ENCODE results near the gene PEX11G.

PEX11G gene

GRCh38 chr19:7492558-7492957, 3.7 kb upstream of the PEX11G start:
- DNase-seq (ENCODE audit: low read depth): no peak

GRCh38 chr19:7492142-7492541, 3.3 kb upstream of the PEX11G start:
- peak; percentile 33 for DNase-seq (ENCODE audit: low read depth)

GRCh38 chr19:7489609-7490044, 792 bp upstream of the PEX11G start:
- DNase-seq (ENCODE audit: low read depth): no peak

GRCh38 chr19:7486923-7487322, 1.9 kb downstream of the PEX11G start:
- no peak for DNase-seq (ENCODE audit: low read depth)

GRCh38 chr19:7483720-7484201, 5.1 kb downstream of the PEX11G start:
- DNase-seq (ENCODE audit: low read depth): no peak

- DNase-seq (ENCODE audit: low read depth): no peak
These were observed 6.0 kb downstream of the PEX11G start for GRCh38 chr19:7482584-7483439.

- no peak for DNase-seq (ENCODE audit: low read depth)
These were observed 7.9 kb downstream of the PEX11G start for GRCh38 chr19:7480970-7481255.

- DNase-seq (ENCODE audit: low read depth): no peak
These were observed 8.4 kb downstream of the PEX11G start for GRCh38 chr19:7480222-7480969.

GRCh38 chr19:7478843-7479227, 10.0 kb downstream of the PEX11G start:
- no peak for DNase-seq (ENCODE audit: low read depth)

- no peak for DNase-seq (ENCODE audit: low read depth)
These were observed 10.5 kb downstream of the PEX11G start for GRCh38 chr19:7478173-7478842.

GRCh38 chr19:7477758-7478157, 11.1 kb downstream of the PEX11G start:
- DNase-seq (ENCODE audit: low read depth): no peak

GRCh38 chr19:7476777-7477494, 11.9 kb downstream of the PEX11G start:
- no peak for DNase-seq (ENCODE audit: low read depth)

GRCh38 chr19:7476241-7476640, 12.6 kb downstream of the PEX11G start:
- DNase-seq (ENCODE audit: low read depth): no peak

- no peak for DNase-seq (ENCODE audit: low read depth)
These were observed 13.2 kb downstream of the PEX11G start for GRCh38 chr19:7475665-7476064.

- no peak for DNase-seq (ENCODE audit: low read depth)
These were observed 16.9 kb downstream of the PEX11G start for GRCh38 chr19:7471696-7472615.

- DNase-seq (ENCODE audit: low read depth): no peak
These were observed 18.1 kb downstream of the PEX11G start for GRCh38 chr19:7470540-7471305.

- no peak for DNase-seq (ENCODE audit: low read depth)
These were observed 19.1 kb downstream of the PEX11G start for GRCh38 chr19:7469669-7470285.

GRCh38 chr19:7468840-7469239, 20.0 kb downstream of the PEX11G start:
- DNase-seq (ENCODE audit: low read depth): no peak
